OCI-LY7 (cell line): ENCODE results near the gene CARD11.

Experiments
- EZH2phosphoT487 ChIP-seq: fragments of 200-600 bp; sonication (generic); IDR thresholded peaks from 2 replicates; pipeline ENCODE4 v1.6.1; 2018; ENCODE audit warnings: low read depth, borderline replicate concordance, mild to moderate bottlenecking, mixed run types, antibody characterized with exemption, low read length, moderate library complexity, mixed read lengths
- TF ChIP-seq, protein P1 (sequence below): fragments of 200-600 bp; sonication (generic); conservative IDR thresholded peaks from 2 replicates; pipeline ENCODE4 v1.5.1; 2014; ENCODE audit warnings: mild to moderate bottlenecking, antibody characterized with exemption, low read length, moderate library complexity, mixed read lengths

DNA sequence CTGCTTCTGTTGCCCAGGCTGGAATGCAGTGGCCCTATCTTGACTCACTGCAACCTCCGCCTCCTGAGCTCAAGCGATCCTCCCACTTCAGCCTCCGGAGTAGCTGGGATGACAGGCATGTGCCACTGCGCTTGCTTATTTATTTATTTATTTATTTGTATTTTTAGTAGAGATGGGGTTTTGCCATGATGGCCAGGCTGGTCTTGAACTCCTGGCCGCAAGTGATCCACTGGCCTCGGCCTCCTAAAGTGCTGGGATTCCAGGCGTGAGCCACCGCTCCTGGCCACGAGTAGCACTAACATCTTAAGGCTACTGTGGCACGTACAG lies 70.9 kb downstream of the CARD11 start:
- TF ChIP-seq, protein P1, sequence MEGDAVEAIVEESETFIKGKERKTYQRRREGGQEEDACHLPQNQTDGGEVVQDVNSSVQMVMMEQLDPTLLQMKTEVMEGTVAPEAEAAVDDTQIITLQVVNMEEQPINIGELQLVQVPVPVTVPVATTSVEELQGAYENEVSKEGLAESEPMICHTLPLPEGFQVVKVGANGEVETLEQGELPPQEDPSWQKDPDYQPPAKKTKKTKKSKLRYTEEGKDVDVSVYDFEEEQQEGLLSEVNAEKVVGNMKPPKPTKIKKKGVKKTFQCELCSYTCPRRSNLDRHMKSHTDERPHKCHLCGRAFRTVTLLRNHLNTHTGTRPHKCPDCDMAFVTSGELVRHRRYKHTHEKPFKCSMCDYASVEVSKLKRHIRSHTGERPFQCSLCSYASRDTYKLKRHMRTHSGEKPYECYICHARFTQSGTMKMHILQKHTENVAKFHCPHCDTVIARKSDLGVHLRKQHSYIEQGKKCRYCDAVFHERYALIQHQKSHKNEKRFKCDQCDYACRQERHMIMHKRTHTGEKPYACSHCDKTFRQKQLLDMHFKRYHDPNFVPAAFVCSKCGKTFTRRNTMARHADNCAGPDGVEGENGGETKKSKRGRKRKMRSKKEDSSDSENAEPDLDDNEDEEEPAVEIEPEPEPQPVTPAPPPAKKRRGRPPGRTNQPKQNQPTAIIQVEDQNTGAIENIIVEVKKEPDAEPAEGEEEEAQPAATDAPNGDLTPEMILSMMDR: no peak
- TF ChIP-seq EZH2phosphoT487: no peak
